Fibroblast of villous mesenchyme (primary cell): ENCODE measurements around the gene ZNF664. TPM values are rescaled to one million over a fixed set of nuclear protein-coding genes. Genes with fewer than 3 reads are reported as not detected.
A peak's percentile ranks its signal among the peaks of the same experiment; 100 is the strongest.

Experiments used
- DNase-seq: peaks from one replicate; pipeline ENCODE4 v3.0.0-alpha.2; 2010; ENCODE audit warnings: low read depth
- H3K4me3 ChIP-seq: 2 replicates; pipeline ENCODE4 v1.5.1; 2011; ENCODE audit warnings: low read depth, mild to moderate bottlenecking, low read length
- total RNA-seq: library from RNA; depleted of rRNA; stranded (reverse); fragments of >200 nt; gene quantifications from 2 replicates; pipeline ENCODE4 v1.2.3, GENCODE V29; 2012
- TF ChIP-seq, protein P1 (sequence below): IDR thresholded peaks from 2 replicates; pipeline ENCODE4 v1.5.1; 2012; ENCODE audit warnings: low read depth, mild to moderate bottlenecking, low read length; ENCODE audit not compliant: insufficient read depth

ZNF664 gene
- total RNA-seq, 1 donor: 46.2 TPM

DNA sequence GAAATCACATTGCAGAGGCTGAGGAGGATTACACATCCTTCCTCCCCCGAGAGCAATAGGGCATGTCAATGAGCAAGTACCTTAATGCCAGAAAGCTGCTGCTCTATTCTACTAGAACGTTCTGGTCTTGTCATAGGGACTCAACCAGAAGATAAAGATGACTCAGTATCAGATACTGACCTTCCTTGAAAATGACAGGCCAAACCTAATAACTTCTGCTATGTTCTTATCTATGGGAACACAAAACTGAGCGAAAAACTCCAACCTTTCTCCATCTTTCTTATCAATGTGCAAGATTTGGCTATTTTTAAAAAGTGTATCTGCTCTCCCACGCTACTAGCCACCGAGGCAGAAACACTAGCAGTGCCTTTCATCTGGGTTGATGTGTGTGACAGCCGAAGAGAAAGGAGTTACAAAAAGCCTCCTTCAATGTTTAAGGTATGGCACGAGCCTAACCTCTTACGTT is 5.9 kb upstream of the ZNF664 start:
- no peak overlapping the region for H3K4me3 ChIP-seq
- TF ChIP-seq, protein P1, sequence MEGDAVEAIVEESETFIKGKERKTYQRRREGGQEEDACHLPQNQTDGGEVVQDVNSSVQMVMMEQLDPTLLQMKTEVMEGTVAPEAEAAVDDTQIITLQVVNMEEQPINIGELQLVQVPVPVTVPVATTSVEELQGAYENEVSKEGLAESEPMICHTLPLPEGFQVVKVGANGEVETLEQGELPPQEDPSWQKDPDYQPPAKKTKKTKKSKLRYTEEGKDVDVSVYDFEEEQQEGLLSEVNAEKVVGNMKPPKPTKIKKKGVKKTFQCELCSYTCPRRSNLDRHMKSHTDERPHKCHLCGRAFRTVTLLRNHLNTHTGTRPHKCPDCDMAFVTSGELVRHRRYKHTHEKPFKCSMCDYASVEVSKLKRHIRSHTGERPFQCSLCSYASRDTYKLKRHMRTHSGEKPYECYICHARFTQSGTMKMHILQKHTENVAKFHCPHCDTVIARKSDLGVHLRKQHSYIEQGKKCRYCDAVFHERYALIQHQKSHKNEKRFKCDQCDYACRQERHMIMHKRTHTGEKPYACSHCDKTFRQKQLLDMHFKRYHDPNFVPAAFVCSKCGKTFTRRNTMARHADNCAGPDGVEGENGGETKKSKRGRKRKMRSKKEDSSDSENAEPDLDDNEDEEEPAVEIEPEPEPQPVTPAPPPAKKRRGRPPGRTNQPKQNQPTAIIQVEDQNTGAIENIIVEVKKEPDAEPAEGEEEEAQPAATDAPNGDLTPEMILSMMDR: no peak
- DNase-seq: no peak

DNA sequence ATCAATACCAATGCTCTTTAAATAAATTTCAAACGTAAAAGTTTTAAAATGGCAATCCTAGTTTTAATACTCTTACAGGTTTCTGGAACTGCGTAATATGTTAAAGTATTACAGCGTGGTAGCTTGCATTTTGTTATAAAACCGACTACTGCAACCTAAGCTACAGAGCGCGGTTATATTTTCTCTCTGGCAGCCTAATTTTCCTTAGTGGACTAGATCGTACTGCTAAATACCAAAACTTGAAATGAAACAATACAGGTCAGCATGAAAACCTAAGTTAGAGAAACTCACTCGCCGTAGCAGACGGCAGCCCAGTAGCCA is 1.6 kb upstream of the ZNF664 start:
- H3K4me3 ChIP-seq: peak overlapping the region; percentile 79
- DNase-seq: no peak
- TF ChIP-seq, protein P1: no peak

DNA sequence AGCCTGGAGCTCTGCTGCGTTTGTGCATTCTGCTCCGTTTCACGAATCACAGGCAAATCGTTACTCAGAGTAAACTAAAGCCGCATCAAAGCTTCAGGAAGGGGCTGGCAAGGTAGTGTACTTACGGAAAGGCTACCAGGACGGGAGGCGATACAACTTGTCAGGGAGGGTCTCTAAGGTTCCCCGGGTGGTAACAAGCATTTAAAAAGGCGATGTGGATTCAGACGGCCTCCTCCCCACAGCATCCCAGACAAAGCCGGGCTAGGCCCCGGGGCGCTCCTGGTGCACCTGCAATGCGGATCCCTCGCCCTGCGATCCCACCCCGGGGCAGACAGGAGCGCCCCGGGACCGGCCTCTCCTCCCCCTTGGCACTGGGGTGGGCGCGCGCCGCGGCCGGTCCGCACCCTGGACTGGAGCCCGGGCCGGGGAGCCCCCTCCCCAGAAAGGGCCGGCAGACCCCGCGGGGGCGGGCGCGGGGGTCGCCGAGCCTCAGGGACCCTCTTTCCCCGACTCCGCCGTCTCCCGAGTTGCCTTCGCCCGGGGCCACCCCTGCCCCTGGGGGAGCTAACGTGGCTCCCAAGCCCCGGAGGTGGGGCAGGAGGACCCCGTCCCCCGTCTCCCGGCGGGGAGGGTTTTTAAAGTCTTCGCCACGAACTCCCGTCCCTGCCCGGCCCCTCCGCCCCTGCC is 1.1 kb upstream of the ZNF664 start:
- TF ChIP-seq, protein P1: no peak
- H3K4me3 ChIP-seq: peak overlapping the region; percentile 79
- DNase-seq: peak; percentile 43

DNA sequence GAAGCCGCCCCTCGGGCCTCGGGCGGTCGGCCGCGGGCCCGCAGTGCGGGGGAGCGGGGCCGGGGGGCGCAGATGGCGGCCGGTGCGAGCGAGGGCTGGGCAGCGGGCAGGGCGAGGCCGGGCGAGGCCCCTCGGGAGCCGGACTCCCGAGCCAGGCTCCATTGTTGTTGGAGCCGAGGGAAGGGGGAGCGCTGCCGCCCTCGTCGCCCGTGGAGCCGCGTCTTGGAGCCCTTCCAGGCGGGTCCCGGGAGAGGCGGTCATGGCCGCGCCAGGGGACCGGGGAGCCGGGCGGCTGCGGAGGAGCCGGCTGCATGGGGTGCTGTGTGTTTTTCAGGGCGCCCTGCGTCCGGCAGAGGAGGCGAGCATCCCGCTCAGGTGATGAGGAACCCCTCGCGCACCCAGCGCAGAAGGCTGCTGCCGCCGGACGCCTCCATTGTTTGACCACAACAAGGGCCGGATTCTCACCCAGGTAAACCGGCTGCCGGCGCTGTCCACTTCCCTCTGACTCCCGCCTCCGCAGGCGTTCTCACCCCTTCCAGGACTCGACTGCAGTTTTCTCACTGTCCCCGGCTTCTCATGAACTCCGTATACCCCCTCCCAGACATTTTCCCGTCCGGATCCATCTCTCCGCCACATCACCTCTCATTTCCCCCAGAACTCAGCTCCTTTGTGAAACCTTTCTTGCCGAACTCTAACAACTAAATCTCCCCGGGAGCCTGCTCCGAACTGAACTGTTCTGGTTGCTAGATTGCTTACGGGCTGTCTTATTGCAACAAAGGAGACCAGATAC is 732 bp downstream of the ZNF664 start:
- TF ChIP-seq, protein P1: no peak
- H3K4me3 ChIP-seq: peak overlapping the region; percentile 76
- no peak for DNase-seq

DNA sequence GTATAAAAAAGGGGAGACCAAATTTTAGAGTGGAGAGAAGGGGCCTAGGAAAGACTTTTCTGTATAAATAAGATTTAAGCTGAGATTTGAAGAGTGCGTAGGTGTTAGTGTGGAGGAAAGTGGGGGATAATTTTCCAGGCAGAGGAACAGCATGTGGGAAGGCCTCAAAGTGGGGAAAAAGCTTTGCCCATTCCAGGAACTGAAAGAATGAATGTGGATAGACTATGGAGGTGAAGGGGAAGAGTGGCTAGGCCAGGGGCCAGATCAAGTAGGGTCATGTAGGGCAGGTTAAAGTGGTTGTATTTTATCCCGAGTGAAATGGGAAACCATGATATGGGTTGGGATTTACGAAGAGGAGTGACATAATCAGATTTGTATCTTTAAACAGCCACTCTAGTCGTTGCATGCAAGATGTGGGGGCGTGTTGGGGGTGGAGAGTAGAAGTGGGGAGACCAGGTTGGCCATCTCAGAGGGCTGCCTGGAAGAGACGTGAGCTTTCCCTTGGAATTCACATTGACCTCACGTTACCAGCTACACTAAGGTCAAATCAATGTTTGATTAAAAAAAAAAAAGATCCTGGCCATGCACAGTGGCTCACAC is 3.3 kb downstream of the ZNF664 start:
- TF ChIP-seq, protein P1: no peak
- H3K4me3 ChIP-seq: no peak overlapping the region
- no peak for DNase-seq

DNA sequence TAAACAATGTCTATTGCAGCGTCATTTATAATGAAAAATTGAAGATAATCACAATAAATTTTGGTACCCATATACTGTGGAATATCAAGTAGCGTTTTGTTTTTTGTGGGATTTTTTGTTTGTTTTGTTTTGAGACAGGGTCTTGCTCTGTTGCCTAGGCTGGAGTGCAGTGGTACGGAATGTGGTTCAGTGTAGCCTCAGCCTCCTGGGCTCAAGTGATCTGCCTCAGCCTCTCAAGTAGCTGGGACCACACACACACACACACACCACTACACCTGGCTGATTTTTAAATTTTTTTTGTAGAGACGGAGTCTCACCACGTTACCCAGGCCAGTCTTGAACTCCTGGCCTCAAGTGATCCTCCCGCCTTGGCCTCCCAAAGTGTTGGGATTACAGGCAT is 6.6 kb downstream of the ZNF664 start:
- DNase-seq: no peak
- H3K4me3 ChIP-seq: no peak overlapping the region
- TF ChIP-seq, protein P1: no peak
